ENCODE data around the gene DMXL1.
A peak's percentile ranks its signal among the peaks of the same experiment; 100 is the strongest.
"Not testable (repeated sequence)": the region's sequence is repeated elsewhere in the genome, so short reads cannot be mapped to it uniquely, and the experiment has no call there.

DMXL1 gene

GRCh38 chr5:119212026-119212425 is 141.1 kb downstream of the DMXL1 start:
- DNase-seq: no peak

- no peak for DNase-seq
Observed at GRCh38 chr5:119212676-119213075, 141.8 kb downstream of the DMXL1 start.

- DNase-seq: no peak
Observed at GRCh38 chr5:119217183-119217582, 146.3 kb downstream of the DMXL1 start.

- DNase-seq: peak; percentile 28
Observed at GRCh38 chr5:119218830-119219782, 148.2 kb downstream of the DMXL1 start.

- peak; percentile 1 for DNase-seq
Observed at GRCh38 chr5:119220576-119221197, 149.8 kb downstream of the DMXL1 start.

GRCh38 chr5:119221330-119221729 is 150.4 kb downstream of the DMXL1 start:
- no peak for DNase-seq

- no peak for DNase-seq
Observed at GRCh38 chr5:119229950-119230349, 159.1 kb downstream of the DMXL1 start.

GRCh38 chr5:119238265-119239118 is 167.6 kb downstream of the DMXL1 start:
- DNase-seq: no peak

GRCh38 chr5:119239119-119239417 is 168.2 kb downstream of the DMXL1 start:
- DNase-seq: no peak

- DNase-seq: not testable (repeated sequence)
Observed at GRCh38 chr5:119239826-119240225, 168.9 kb downstream of the DMXL1 start.

GRCh38 chr5:119243888-119244287 is 173.0 kb downstream of the DMXL1 start:
- no peak for DNase-seq

- peak; percentile 47 for DNase-seq
Observed at GRCh38 chr5:119250946-119251901, 180.3 kb downstream of the DMXL1 start.

GRCh38 chr5:119255571-119256356 is 184.9 kb downstream of the DMXL1 start:
- DNase-seq: no peak

GRCh38 chr5:119257613-119258012 is 186.7 kb downstream of the DMXL1 start:
- DNase-seq: no peak

GRCh38 chr5:119263639-119264038 is 192.8 kb downstream of the DMXL1 start:
- no peak for DNase-seq

- DNase-seq: no peak
Observed at GRCh38 chr5:119264186-119264585, 193.3 kb downstream of the DMXL1 start.

- peak; percentile 96 for DNase-seq
Observed at GRCh38 chr5:119267958-119268386, 197.1 kb downstream of the DMXL1 start.

- DNase-seq: peak; percentile 93
Observed at GRCh38 chr5:119268387-119269060, 197.6 kb downstream of the DMXL1 start.

GRCh38 chr5:119269061-119269944 is 198.4 kb downstream of the DMXL1 start:
- no peak for DNase-seq
